Prostate gland (tissue), 2 donors: Measurements from ENCODE around the gene RPS6KC1.

Source experiments
- CTCF ChIP-seq, 4 experiments: fragments of 200-600 bp in 2 of 4; fragments of 450-650 bp in 2 of 4; sonication (generic) in 2 of 4; IDR thresholded peaks; 1 replicate in 3 of 4; 2 replicates in 1 of 4; pipeline ENCODE4 v1.5.1; 2016 to 2019; ENCODE audit warnings: antibody characterized with exemption in 4 of 4, mild to moderate bottlenecking in 2 of 4, moderate library complexity in 2 of 4
- POLR2A ChIP-seq: fragments of 450-650 bp; IDR thresholded peaks from one replicate; pipeline ENCODE4 v1.6.1; 2016; ENCODE audit warnings: antibody characterized with exemption, mild to moderate bottlenecking
- POLR2AphosphoS5 ChIP-seq: sonication (generic); formaldehyde crosslinking; IDR thresholded peaks from one replicate; pipeline ENCODE4 v1.6.1; 2017; ENCODE audit warnings: antibody characterized with exemption

GRCh38 chr1:213122514-213122929, 71.5 kb downstream of the RPS6KC1 start:
- peak in 3 of 4 experiments; percentile 51 to 60 (median 58) for TF ChIP-seq CTCF (IDR thresholded peaks at IDR 0.05)
- no peak for TF ChIP-seq POLR2AphosphoS5
- TF ChIP-seq POLR2A = no peak
